Mucosa of descending colon (tissue), 3 donors: ENCODE results near the gene SH3BP5. TPM values are rescaled to one million over a fixed set of nuclear protein-coding genes. Genes with fewer than 3 reads are reported as not detected.

Source experiments
- ATAC-seq: fragments of 200-7000 bp; cut with Tn5 transposase; one replicate; pipeline ENCODE4 v1.9.1; 2020; ENCODE audit warnings: mild to moderate bottlenecking, moderate library complexity
- DNase-seq, 3 donors: peaks; one replicate each; pipeline ENCODE4 v3.0.0-alpha.2; 2020
- H3K36me3 ChIP-seq: fragments of 200-600 bp; one replicate; pipeline ENCODE4 v1.8.0; 2021; ENCODE audit warnings: low read depth, mild to moderate bottlenecking
- H3K4me1 ChIP-seq: fragments of 200-600 bp; one replicate; pipeline ENCODE4 v1.8.0; 2021; ENCODE audit warnings: low read depth, mild to moderate bottlenecking
- H3K4me3 ChIP-seq: fragments of 200-600 bp; one replicate; pipeline ENCODE4 v1.8.0; 2021; ENCODE audit warnings: mild to moderate bottlenecking
- H3K9me3 ChIP-seq: fragments of 200-600 bp; one replicate; pipeline ENCODE4 v1.8.0; 2021; ENCODE audit warnings: mild to moderate bottlenecking
- intact Hi-C, 2 donors: fragments of 100-400 bp; cut with DNase I in 1 of 2; cut with micrococcal nuclease in 1 of 2; formaldehyde crosslinking; loops; one replicate each; pipeline versions ENCODE4 v1.11.0 to v1.11.1; 2022; cut with DNase I, micrococcal nuclease
- total RNA-seq, 3 donors: library from RNA; stranded (reverse); fragmentation: NEBNext Ultra II Directional in 2 of 3; extraction: Animal tissue kit (Norgen Biotek cat#: 25700) in 2 of 3; gene quantifications; one replicate each; pipeline versions ENCODE4 v1.2.1 to v1.2.4, GENCODE V29; 2021 to 2023
- TF ChIP-seq, protein P1 (sequence below): fragments of 200-600 bp; IDR thresholded peaks from one replicate; pipeline ENCODE4 v1.8.0; 2022; ENCODE audit warnings: antibody characterized with exemption, mild to moderate bottlenecking
- donor health status: DM: no; HTN: no; CAD: no; lungs with moderate emphysema.
- donor health status: DM: no; HTN: no; CAD: no.
- donor health status: DM: no; HTN: yes; CAD: no.

SH3BP5 gene
- total RNA-seq, 3 donors from 2014 or later = 5.9 to 20.8 (median 10.9) TPM

DNA sequence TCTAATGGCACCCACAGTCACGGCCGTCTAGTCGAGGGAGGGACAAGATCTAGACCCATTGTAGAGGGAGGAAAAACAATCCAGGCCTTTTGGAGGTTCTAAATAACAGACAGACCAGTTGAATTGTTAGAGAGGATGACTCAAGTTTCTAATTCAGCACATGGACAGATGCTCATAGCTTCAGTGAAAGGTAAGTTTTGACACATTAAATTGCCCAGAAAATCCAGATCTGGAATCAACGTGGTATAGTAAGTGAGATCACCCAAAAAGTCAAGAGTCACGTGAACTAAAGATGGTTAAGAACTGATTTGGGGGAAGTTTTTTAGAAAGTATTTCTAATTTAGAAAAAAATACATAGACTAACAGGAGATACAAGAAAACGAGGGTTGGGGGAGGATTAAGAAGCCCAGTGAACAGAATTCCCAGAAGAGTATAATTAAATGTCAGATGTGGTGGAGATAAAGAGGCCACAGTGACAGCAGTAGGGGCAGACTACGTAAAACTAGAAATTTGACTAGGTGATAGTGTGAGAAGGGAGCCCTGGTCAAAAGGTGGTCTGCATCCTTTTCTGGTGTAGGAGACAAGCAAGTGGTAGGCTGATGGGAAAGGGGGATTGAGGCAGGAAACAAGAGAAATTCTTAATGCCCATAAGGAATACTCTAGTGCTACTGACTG lies 79.2 kb downstream of the SH3BP5 start:
- TF ChIP-seq, protein P1, sequence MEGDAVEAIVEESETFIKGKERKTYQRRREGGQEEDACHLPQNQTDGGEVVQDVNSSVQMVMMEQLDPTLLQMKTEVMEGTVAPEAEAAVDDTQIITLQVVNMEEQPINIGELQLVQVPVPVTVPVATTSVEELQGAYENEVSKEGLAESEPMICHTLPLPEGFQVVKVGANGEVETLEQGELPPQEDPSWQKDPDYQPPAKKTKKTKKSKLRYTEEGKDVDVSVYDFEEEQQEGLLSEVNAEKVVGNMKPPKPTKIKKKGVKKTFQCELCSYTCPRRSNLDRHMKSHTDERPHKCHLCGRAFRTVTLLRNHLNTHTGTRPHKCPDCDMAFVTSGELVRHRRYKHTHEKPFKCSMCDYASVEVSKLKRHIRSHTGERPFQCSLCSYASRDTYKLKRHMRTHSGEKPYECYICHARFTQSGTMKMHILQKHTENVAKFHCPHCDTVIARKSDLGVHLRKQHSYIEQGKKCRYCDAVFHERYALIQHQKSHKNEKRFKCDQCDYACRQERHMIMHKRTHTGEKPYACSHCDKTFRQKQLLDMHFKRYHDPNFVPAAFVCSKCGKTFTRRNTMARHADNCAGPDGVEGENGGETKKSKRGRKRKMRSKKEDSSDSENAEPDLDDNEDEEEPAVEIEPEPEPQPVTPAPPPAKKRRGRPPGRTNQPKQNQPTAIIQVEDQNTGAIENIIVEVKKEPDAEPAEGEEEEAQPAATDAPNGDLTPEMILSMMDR = no peak
- Histone ChIP-seq H3K9me3 (no peaks in the 10 kb centered on the region), H3K4me1 (no peaks in the 10 kb centered on the region), H3K36me3 (peaks cover 5% of the 10 kb centered on the region), H3K4me3 (no peak overlapping the region)
- ATAC-seq (no peak), DNase-seq (no peak)
- intact Hi-C loops = no loop called here

DNA sequence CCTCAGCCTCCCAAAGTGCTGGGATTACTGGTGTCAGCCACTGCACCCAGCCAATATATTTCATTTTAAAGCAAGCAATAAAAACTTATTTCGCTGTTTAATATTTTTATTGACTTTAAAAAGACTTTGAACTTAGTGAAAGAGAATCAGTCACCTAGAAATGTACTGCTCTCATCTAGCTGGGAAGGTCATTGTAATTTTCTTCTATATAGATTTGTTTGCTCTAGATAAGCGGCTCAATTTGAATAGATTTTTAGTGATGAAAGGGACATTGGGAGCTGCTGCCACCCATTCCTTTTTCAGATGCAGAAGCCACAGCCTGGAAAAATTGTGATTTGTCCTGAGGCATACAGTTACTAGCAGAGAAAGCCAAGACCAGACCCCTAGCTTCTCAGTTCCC lies 86.2 kb downstream of the SH3BP5 start:
- TF ChIP-seq, protein P1 = no peak
- Histone ChIP-seq H3K9me3 (no peaks in the 10 kb centered on the region), H3K4me3 (no peak overlapping the region), H3K4me1 (peaks cover 3% of the 10 kb centered on the region), H3K36me3 (peaks cover 4% of the 10 kb centered on the region)
- intact Hi-C loops = loop anchor here in 1 of 2 donors (10.0 kb wide), 1 partner anchor 319 kb away; no protein-coding TSS in a partner anchor
- DNase-seq = no peak
- ATAC-seq = peak; percentile 90

DNA sequence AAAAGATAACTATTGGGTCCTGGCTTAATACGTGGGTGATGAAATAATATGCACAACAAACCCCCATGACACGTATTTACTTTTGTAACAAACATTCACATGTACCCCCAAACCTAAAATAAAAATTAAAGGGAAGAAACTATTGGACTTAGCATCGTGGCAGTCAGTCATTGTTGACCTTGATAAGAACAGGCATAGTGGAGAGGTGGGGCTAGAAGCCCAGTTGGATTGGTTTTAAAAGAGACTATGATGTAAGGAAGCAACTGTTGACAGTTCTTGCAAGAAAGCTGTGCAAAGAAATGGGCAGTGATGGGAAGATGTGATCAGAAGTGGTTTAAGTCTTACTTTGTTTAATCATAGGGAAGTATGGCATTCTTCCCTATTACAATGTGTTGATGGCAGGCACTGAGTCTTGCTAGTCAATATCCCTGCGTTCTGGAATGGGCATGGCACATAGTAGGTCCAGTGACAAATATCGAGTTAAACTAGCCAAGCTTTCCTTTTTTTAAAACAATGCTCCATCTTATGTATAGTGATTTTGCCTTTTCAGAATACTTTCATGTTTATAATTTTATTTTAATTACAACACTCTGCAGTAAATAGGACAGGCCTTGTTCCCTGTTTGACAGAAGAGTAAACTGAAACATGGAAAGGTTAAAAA lies 88.4 kb downstream of the SH3BP5 start:
- Histone ChIP-seq H3K36me3 (no peaks in the 10 kb centered on the region), H3K4me1 (peaks cover 3% of the 10 kb centered on the region), H3K9me3 (no peaks in the 10 kb centered on the region), H3K4me3 (no peak overlapping the region)
- intact Hi-C loops = loop anchor here in 1 of 2 donors (10.0 kb wide), 1 partner anchor 321 kb away; no protein-coding TSS in a partner anchor
- DNase-seq = no peak
- TF ChIP-seq, protein P1 = no peak
- no peak for ATAC-seq

DNA sequence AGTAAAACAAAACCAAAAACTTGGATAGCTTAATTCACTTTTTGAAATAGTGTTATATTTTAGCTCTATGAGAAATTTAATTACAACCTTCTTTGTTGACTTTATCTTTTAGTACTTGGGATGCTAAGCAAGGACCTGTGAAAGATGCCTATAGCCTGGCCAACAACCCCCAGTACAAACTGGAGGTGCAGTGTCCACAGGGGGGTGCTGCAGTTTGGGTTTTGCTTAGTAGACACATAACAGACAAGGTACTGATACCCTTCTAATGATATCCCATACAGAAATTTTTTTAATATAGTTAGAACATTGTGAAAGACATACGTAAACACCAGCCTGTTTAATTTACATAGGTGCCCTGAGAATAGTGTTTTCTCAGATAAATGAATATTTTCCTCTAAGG lies 91.0 kb downstream of the SH3BP5 start:
- intact Hi-C loops = loop anchor here in 1 of 2 donors (10.0 kb wide), 1 partner anchor 323 kb away; no protein-coding TSS in a partner anchor
- H3K4me3 ChIP-seq = no peak overlapping the region
- DNase-seq = peak in 1 of 3 donors; percentile 31
- H3K9me3 ChIP-seq = no peaks in the 10 kb centered on the region
- ATAC-seq = no peak
- TF ChIP-seq, protein P1 = no peak
- peaks cover 1% of the 10 kb centered on the region for H3K4me1 ChIP-seq
- H3K36me3 ChIP-seq = no peaks in the 10 kb centered on the region

DNA sequence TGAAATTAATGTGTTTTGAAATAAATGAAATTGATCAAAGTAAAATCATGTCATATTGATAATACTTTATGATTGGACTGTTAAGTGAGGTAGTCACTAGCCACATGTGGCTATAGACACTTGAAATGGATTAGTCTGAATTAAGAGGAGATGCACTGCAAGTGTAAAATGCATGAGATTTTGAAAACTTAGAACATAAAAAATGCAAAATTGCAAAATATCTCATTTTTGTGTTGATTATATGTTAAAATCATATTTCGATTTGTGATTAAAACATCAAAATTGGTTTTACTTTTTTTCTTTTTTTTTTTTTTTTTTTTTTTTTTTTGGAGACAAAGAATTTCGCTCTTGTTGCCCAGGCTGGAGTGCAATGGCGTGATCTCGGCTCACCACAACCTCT lies 103.1 kb downstream of the SH3BP5 start:
- TF ChIP-seq, protein P1 = no peak
- no peaks in the 10 kb centered on the region for H3K36me3 ChIP-seq

More for the DNA sequence above, 103.1 kb downstream of the SH3BP5 start:
- no peak overlapping the region for H3K4me3 ChIP-seq
- no peak for DNase-seq
- ATAC-seq = no peak
- intact Hi-C loops = no loop called here
- H3K9me3 ChIP-seq = no peaks in the 10 kb centered on the region
- H3K4me1 ChIP-seq = no peaks in the 10 kb centered on the region
